ENCODE measurements around the gene CLNS1A.
"Not testable (repeated sequence)": the region's sequence is repeated elsewhere in the genome, so short reads cannot be mapped to it uniquely, and the experiment has no call there.

- not testable (repeated sequence) for TF ChIP-seq CTCF (IDR thresholded peaks at IDR 0.05); POLR2AphosphoS5 (IDR thresholded peaks at IDR 0.05); POLR2A (IDR thresholded peaks at IDR 0.05; ENCODE audit: low read depth)
These were observed 62.2 kb downstream of the CLNS1A start for GRCh38 chr11:77575428-77575827.

All from esophagus muscularis mucosa (tissue), 3 donors.